Transverse colon (tissue), 4 donors: ENCODE measurements around the gene ALG3.

Experiments
- CTCF ChIP-seq, 5 experiments: fragments of 200-600 bp in 3 of 5; fragments of 450-650 bp in 2 of 5; sonication (generic) in 3 of 5; IDR thresholded peaks; 1 replicate in 2 of 5; 2 replicates in 3 of 5; pipeline ENCODE4 v1.5.1; 2016 to 2017; ENCODE audit warnings: antibody characterized with exemption in 5 of 5, inconsistent platforms in 3 of 5, mild to moderate bottlenecking in 2 of 5, moderate library complexity in 1 of 5
- EP300 ChIP-seq: sonication (generic); formaldehyde crosslinking; IDR thresholded peaks from one replicate; pipeline ENCODE4 v1.6.1; 2017; ENCODE audit warnings: antibody characterized with exemption, low read depth
- POLR2A ChIP-seq: fragments of 450-650 bp; IDR thresholded peaks from one replicate; pipeline ENCODE4 v1.6.1; 2016; ENCODE audit warnings: antibody characterized with exemption, mild to moderate bottlenecking, moderate library complexity
- POLR2AphosphoS5 ChIP-seq, 3 donors: sonication (generic); formaldehyde crosslinking; IDR thresholded peaks; one replicate each; pipeline ENCODE4 v1.6.1; 2016; ENCODE audit warnings: antibody characterized with exemption in 3 of 3

DNA sequence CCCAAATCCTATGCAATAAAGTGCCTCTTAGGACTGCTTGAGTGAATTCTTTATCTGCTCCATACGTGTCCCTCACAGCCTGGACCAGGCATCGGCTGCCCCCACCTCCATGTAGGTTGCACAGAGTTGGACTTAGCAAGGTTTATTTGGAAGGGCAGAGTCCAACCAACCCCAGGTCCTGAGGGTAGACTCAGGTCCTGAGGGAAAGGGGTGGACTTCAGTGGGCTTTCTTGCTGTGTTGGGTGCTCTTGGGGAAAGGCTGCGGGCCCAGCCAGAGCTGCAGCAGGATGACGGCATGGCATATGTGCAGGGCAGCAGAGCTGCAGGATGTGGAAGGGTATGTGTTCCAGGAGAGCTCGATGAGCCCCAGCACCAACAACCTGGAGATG, 6.5 kb downstream of the ALG3 start:
- TF ChIP-seq POLR2A (no peak), CTCF (IDR thresholded peaks at IDR 0.05) (no peak), POLR2AphosphoS5 (IDR thresholded peaks at IDR 0.05) (no peak), EP300 (no peak)
